A549 (cell line): ENCODE results near the gene CPED1. TPM values are rescaled to one million over a fixed set of nuclear protein-coding genes. Genes with fewer than 3 reads are reported as not detected.
"Not testable (repeated sequence)": the region's sequence is repeated elsewhere in the genome, so short reads cannot be mapped to it uniquely, and the experiment has no call there.

ENCODE experiments used
- ATAC-seq, 2 experiments: fragments of 200-7000 bp in 1 of 2; fragments of >200 bp in 1 of 2; cut with Nextera tagmentation in 1 of 2; cut with Tn5 transposase in 1 of 2; 3 replicates each; pipeline versions ENCODE4 v1.8.0 to v1.9.1; 2018 to 2020; ENCODE audit warnings: mild to moderate bottlenecking in 1 of 2, moderate library complexity in 1 of 2
- CTCF ChIA-PET: fragments of 300-600 bp; sonication (Branson Sonifier 250); formaldehyde crosslinking; extraction: SDS; loops from one replicate; lab custom pipeline; 2021; ENCODE audit warnings: antibody characterized with exemption, inconsistent platforms; lab: Yijun Ruan, JAX
- POLR2A ChIA-PET: fragments of 350-600 bp; formaldehyde crosslinking; extraction: SDS; loops from one replicate; lab custom pipeline; 2021; ENCODE audit warnings: antibody characterized with exemption, inconsistent platforms; lab: Yijun Ruan, JAX
- DNase-seq, 2 experiments: peaks; one replicate each; pipeline versions ENCODE4 v3.0.0 to v3.0.0-alpha.2; 2011 to 2016; ENCODE audit warnings: low read depth in 1 of 2, low spot score in 1 of 2
- FAIRE-seq: peaks from 2 replicates; lab custom pipeline; 2011; peaks lifted over from hg19 to GRCh38; lab: Jason Lieb, UNC
- H3K27ac ChIP-seq, 2 experiments: fragments of >200 bp; sonication (Bioruptor Twin); formaldehyde crosslinking; 3 replicates each; pipeline ENCODE4 v1.5.1; 2016 to 2017
- H3K4me1 ChIP-seq: fragments of >200 bp; sonication (Bioruptor Twin); formaldehyde crosslinking; 3 replicates; pipeline ENCODE4 v1.6.1; 2016
- H3K4me2 ChIP-seq: fragments of >200 bp; sonication (Bioruptor Twin); formaldehyde crosslinking; 3 replicates; pipeline ENCODE4 v1.6.1; 2016
- H3K4me3 ChIP-seq: fragments of >200 bp; sonication (Bioruptor Twin); formaldehyde crosslinking; 3 replicates; pipeline ENCODE4 v1.5.1; 2016
- H3K9me3 ChIP-seq: fragments of >200 bp; sonication (Bioruptor Twin); formaldehyde crosslinking; 3 replicates; pipeline ENCODE4 v1.6.1; 2016
- BHLHE40 ChIP-seq: IDR thresholded peaks from 2 replicates; pipeline ENCODE4 v1.6.1; 2012; ENCODE audit warnings: low read depth, low read length, inconsistent platforms
- CBX2 ChIP-seq: fragments of 200-600 bp; sonication (generic); IDR thresholded peaks from 2 replicates; pipeline ENCODE4 v1.6.1; 2016; ENCODE audit warnings: low read depth, mild to moderate bottlenecking, borderline replicate concordance
- CEBPB ChIP-seq, 2 experiments: fragments of >200 bp in 1 of 2; sonication (Bioruptor Twin) in 1 of 2; formaldehyde crosslinking in 1 of 2; IDR thresholded peaks; 2 replicates each; pipeline ENCODE4 v1.6.1; 2012 to 2016
- CHD2 ChIP-seq: fragments of 150-350 bp; IDR thresholded peaks from 2 replicates; pipeline ENCODE4 v1.6.1; 2014; ENCODE audit warnings: low read length; ENCODE audit not compliant: partially characterized antibody
- EHMT2 ChIP-seq: fragments of 200-600 bp; sonication (generic); IDR thresholded peaks from 2 replicates; pipeline ENCODE4 v1.6.1; 2016; ENCODE audit warnings: antibody characterized with exemption, low read depth, mild to moderate bottlenecking, moderate library complexity
- ESRRA ChIP-seq: fragments of 150-350 bp; IDR thresholded peaks from 2 replicates; pipeline ENCODE4 v1.6.1; 2014; ENCODE audit warnings: mild to moderate bottlenecking, low read length, borderline replicate concordance
- FOXS1 ChIP-seq: fragments of 250-450 bp; sonication (Bioruptor Pico); IDR thresholded peaks from 2 replicates; pipeline ENCODE4 v1.5.0; 2020; ENCODE audit warnings: mild to moderate bottlenecking, moderate library complexity
- HEYL ChIP-seq: fragments of 250-450 bp; sonication (Bioruptor Pico); IDR thresholded peaks from 2 replicates; pipeline ENCODE4 v1.8.0; 2021; ENCODE audit warnings: mild to moderate bottlenecking, moderate library complexity
- HMGXB4 ChIP-seq: fragments of 250-450 bp; sonication (Bioruptor Pico); IDR thresholded peaks from 2 replicates; pipeline ENCODE4 v1.5.0; 2021; ENCODE audit warnings: mild to moderate bottlenecking, moderate library complexity, borderline replicate concordance
- HOXB13 ChIP-seq: fragments of 250-450 bp; sonication (Bioruptor Pico); IDR thresholded peaks from 2 replicates; pipeline ENCODE4 v1.5.0; 2020; ENCODE audit warnings: low read depth, mild to moderate bottlenecking, moderate library complexity
- MAZ ChIP-seq: fragments of 150-350 bp; IDR thresholded peaks from 2 replicates; pipeline ENCODE4 v1.6.1; 2014; ENCODE audit warnings: antibody characterized with exemption, low read depth, low read length, borderline replicate concordance
- MYC ChIP-seq: IDR thresholded peaks from 2 replicates; pipeline ENCODE4 v1.6.1; 2012; ENCODE audit warnings: mild to moderate bottlenecking, inconsistent platforms, low read length, improper control_type of control experiment, borderline replicate concordance
- PBX3 ChIP-seq: IDR thresholded peaks from 2 replicates; pipeline ENCODE4 v1.6.1; 2012
- RARB ChIP-seq: fragments of 250-450 bp; sonication (Bioruptor Pico); IDR thresholded peaks from 2 replicates; pipeline ENCODE4 v1.8.0; 2021; ENCODE audit warnings: mild to moderate bottlenecking, moderate library complexity
- RCOR1 ChIP-seq: fragments of 150-350 bp; IDR thresholded peaks from 2 replicates; pipeline ENCODE4 v1.6.1; 2014; ENCODE audit warnings: antibody characterized with exemption, low read length, low read depth
- SMC3 ChIP-seq: fragments of >200 bp; sonication (Bioruptor Twin); formaldehyde crosslinking; IDR thresholded peaks from 3 replicates; pipeline ENCODE4 v1.6.1; 2018; ENCODE audit warnings: inconsistent platforms
- WGBS: methylation state at CpG from one replicate; pipeline ENCODE4 v1.1.6; 2017; ENCODE audit errors: missing lambda C conversion rate; 5-methylcytosine and 5-hydroxymethylcytosine counted together
- polyA plus RNA-seq, 4 experiments: library from polyadenylated mRNA; depleted of rRNA in 3 of 4; stranded (reverse); fragments of >200 nt; fragmentation: RNase III in 1 of 4; extraction: RNeasy Plus Mini Kit Qiagen cat#74134 plus additional on column Dnase treatment in 1 of 4; gene quantifications; 2 replicates in 3 of 4; 3 replicates in 1 of 4; pipeline ENCODE4 v1.2.3, GENCODE V29; 2011 to 2017

Gene CPED1
- polyA plus RNA-seq, 2 of the 4 experiments (the other 2 are of a cell fraction) = 0.03 TPM; not detected in 1

- ChIA-PET CTCF (no interaction called here), POLR2A (no interaction called here)
- no peak for DNase-seq
- Histone ChIP-seq H3K27ac (no peak overlapping the region), H3K4me2 (no peak overlapping the region)
- TF ChIP-seq MYC = no peak
- TF ChIP-seq, all 56 proteins: peak for 0
- H3K9me3 ChIP-seq = no peaks in the 10 kb centered on the region
- no peak overlapping the region for H3K4me3 ChIP-seq
- FAIRE-seq (no peak), ATAC-seq (no peak)
- no peaks in the 10 kb centered on the region for H3K4me1 ChIP-seq
Observed at GRCh38 chr7:121288894-121289293, 300.4 kb downstream of the CPED1 start.

GRCh38 chr7:121289930-121290329, 301.4 kb downstream of the CPED1 start:
- FAIRE-seq, H3K9me3 ChIP-seq, H3K27ac ChIP-seq, CTCF ChIA-PET, ATAC-seq, H3K4me3 ChIP-seq, DNase-seq, POLR2A ChIA-PET, H3K4me1 ChIP-seq, H3K4me2 ChIP-seq: not testable (repeated sequence)
- 45% methylated on average over 5 of the region's 5 CpGs for WGBS

- POLR2A ChIA-PET = no interaction called here
- WGBS = 2% methylated on average over 2 of the region's 2 CpGs
- no peak for FAIRE-seq
Observed at GRCh38 chr7:121294448-121294992, 306.0 kb downstream of the CPED1 start.

GRCh38 chr7:121297843-121298242, 309.3 kb downstream of the CPED1 start:
- DNase-seq (no peak), FAIRE-seq (no peak), ATAC-seq (no peak)
- Histone ChIP-seq H3K4me3 (no peak overlapping the region), H3K4me1 (no peaks in the 10 kb centered on the region), H3K4me2 (no peak overlapping the region), H3K27ac (no peak overlapping the region), H3K9me3 (no peaks in the 10 kb centered on the region)
- POLR2A ChIA-PET = no interaction called here
- CTCF ChIA-PET = no interaction called here
- TF ChIP-seq CEBPB (IDR thresholded peaks at IDR 0.05) = no peak
- TF ChIP-seq HEYL (CRISPR knock-in tag) = no peak
- TF ChIP-seq ESRRA = no peak
- TF ChIP-seq PBX3 = no peak
- TF ChIP-seq BHLHE40 = no peak
- TF ChIP-seq MAZ = no peak
- no peak for TF ChIP-seq EHMT2
- TF ChIP-seq RCOR1 = no peak
- TF ChIP-seq RARB (CRISPR knock-in tag) = no peak
- no peak for TF ChIP-seq CBX2
- TF ChIP-seq CHD2 = no peak
- no peak for TF ChIP-seq HOXB13 (CRISPR knock-in tag)
- WGBS = 4% methylated on average over 2 of the region's 2 CpGs

More at GRCh38 chr7:121294448-121294992, 306.0 kb downstream of the CPED1 start:
- no peak for TF ChIP-seq BHLHE40
- no peak for TF ChIP-seq HMGXB4 (CRISPR knock-in tag)
- no peak for TF ChIP-seq SMC3
- no peak for TF ChIP-seq FOXS1 (CRISPR knock-in tag)
- no peaks in the 10 kb centered on the region for H3K4me1 ChIP-seq
- no peaks in the 10 kb centered on the region for H3K9me3 ChIP-seq
- CTCF ChIA-PET = no interaction called here
- ATAC-seq = no peak
- no peak overlapping the region for H3K4me2 ChIP-seq
- no peak overlapping the region for H3K27ac ChIP-seq
- DNase-seq = no peak
- no peak overlapping the region for H3K4me3 ChIP-seq
